ENCODE measurements around the gene NEDD4.

The NEDD4 gene

GRCh38 chr15:56019060-56019793 lies 25.8 kb upstream of the NEDD4 start:
- TF ChIP-seq POLR2AphosphoS5 (IDR thresholded peaks at IDR 0.05; ENCODE audit: low read depth, low read length) (no peak), REST (IDR thresholded peaks at IDR 0.05; ENCODE audit: insufficient read depth in 1 of 2, low read depth in 2 of 2, low read length in 2 of 2) (no peak), FOXP2 (optimal IDR thresholded peaks at IDR 0.05; ENCODE audit: borderline replicate concordance, extremely low read depth, extremely low read length, insufficient read depth) (no peak), SIN3A (IDR thresholded peaks at IDR 0.05; ENCODE audit: borderline replicate concordance, insufficient read depth, low read length) (no peak), TAF1 (IDR thresholded peaks at IDR 0.05; ENCODE audit: borderline replicate concordance, insufficient read depth, low read length) (no peak)

- no peak for TF ChIP-seq SIN3A (IDR thresholded peaks at IDR 0.05; ENCODE audit: borderline replicate concordance, insufficient read depth, low read length)
- TF ChIP-seq FOXP2 (optimal IDR thresholded peaks at IDR 0.05; ENCODE audit: borderline replicate concordance, extremely low read depth, extremely low read length, insufficient read depth), result no peak
- no peak for TF ChIP-seq POLR2AphosphoS5 (IDR thresholded peaks at IDR 0.05; ENCODE audit: low read depth, low read length)
- no peak for TF ChIP-seq TAF1 (IDR thresholded peaks at IDR 0.05; ENCODE audit: borderline replicate concordance, insufficient read depth, low read length)
- TF ChIP-seq REST (IDR thresholded peaks at IDR 0.05; ENCODE audit: insufficient read depth in 1 of 2, low read depth in 2 of 2, low read length in 2 of 2), result no peak
Observed at GRCh38 chr15:56017920-56018319, 24.5 kb upstream of the NEDD4 start.

GRCh38 chr15:56017511-56017910 lies 24.1 kb upstream of the NEDD4 start:
- TF ChIP-seq REST (IDR thresholded peaks at IDR 0.05; ENCODE audit: insufficient read depth in 1 of 2, low read depth in 2 of 2, low read length in 2 of 2), result no peak
- TF ChIP-seq POLR2AphosphoS5 (IDR thresholded peaks at IDR 0.05; ENCODE audit: low read depth, low read length), result no peak
- no peak for TF ChIP-seq TAF1 (IDR thresholded peaks at IDR 0.05; ENCODE audit: borderline replicate concordance, insufficient read depth, low read length)
- TF ChIP-seq SIN3A (IDR thresholded peaks at IDR 0.05; ENCODE audit: borderline replicate concordance, insufficient read depth, low read length), result no peak
- no peak for TF ChIP-seq FOXP2 (optimal IDR thresholded peaks at IDR 0.05; ENCODE audit: borderline replicate concordance, extremely low read depth, extremely low read length, insufficient read depth)

- TF ChIP-seq FOXP2 (optimal IDR thresholded peaks at IDR 0.05; ENCODE audit: borderline replicate concordance, extremely low read depth, extremely low read length, insufficient read depth), result no peak
- no peak for TF ChIP-seq SIN3A (IDR thresholded peaks at IDR 0.05; ENCODE audit: borderline replicate concordance, insufficient read depth, low read length)
- no peak for TF ChIP-seq TAF1 (IDR thresholded peaks at IDR 0.05; ENCODE audit: borderline replicate concordance, insufficient read depth, low read length)
- TF ChIP-seq POLR2AphosphoS5 (IDR thresholded peaks at IDR 0.05; ENCODE audit: low read depth, low read length), result no peak
- TF ChIP-seq REST (IDR thresholded peaks at IDR 0.05; ENCODE audit: insufficient read depth in 1 of 2, low read depth in 2 of 2, low read length in 2 of 2), result no peak
Observed at GRCh38 chr15:56016281-56016680, 22.9 kb upstream of the NEDD4 start.

All from PFSK-1 (cell line).